HUES64 (cell line): Measurements from ENCODE around the gene RPL36.
"Not testable (repeated sequence)": the region's sequence is repeated elsewhere in the genome, so short reads cannot be mapped to it uniquely, and the experiment has no call there.

Experiments
- H3K27ac ChIP-seq: 2 replicates; pipeline ENCODE4 v1.7.0; 2013; ENCODE audit warnings: low read depth, low read length, inconsistent platforms
- H3K27me3 ChIP-seq: 2 replicates; pipeline ENCODE4 v1.6.1; 2013; ENCODE audit warnings: mild to moderate bottlenecking, low read length; ENCODE audit not compliant: insufficient read depth
- H3K36me3 ChIP-seq: 2 replicates; pipeline ENCODE4 v1.6.1; 2013; ENCODE audit warnings: mild to moderate bottlenecking, low read length; ENCODE audit not compliant: insufficient read depth
- H3K4me1 ChIP-seq: 2 replicates; pipeline ENCODE4 v1.6.1; 2013; ENCODE audit warnings: mild to moderate bottlenecking, low read length, moderate library complexity; ENCODE audit not compliant: insufficient read depth
- H3K4me3 ChIP-seq: 2 replicates; pipeline ENCODE4 v1.5.1; 2013; ENCODE audit warnings: mild to moderate bottlenecking, low read length, moderate library complexity
- H3K9ac ChIP-seq: 2 replicates; pipeline ENCODE4 v1.6.1; 2013; ENCODE audit warnings: mild to moderate bottlenecking, low read depth, low read length
- H3K9me3 ChIP-seq: 2 replicates; pipeline ENCODE4 v1.6.1; 2013; ENCODE audit warnings: low read depth, low read length; ENCODE audit not compliant: insufficient read depth
- WGBS: fragments of 150-250, 120-280 bp; methylation state at CpG from one replicate; pipeline ENCODE4 v1.1.7; 2013; ENCODE audit warnings: missing lambda C conversion rate; 5-methylcytosine and 5-hydroxymethylcytosine counted together

The RPL36 gene

DNA sequence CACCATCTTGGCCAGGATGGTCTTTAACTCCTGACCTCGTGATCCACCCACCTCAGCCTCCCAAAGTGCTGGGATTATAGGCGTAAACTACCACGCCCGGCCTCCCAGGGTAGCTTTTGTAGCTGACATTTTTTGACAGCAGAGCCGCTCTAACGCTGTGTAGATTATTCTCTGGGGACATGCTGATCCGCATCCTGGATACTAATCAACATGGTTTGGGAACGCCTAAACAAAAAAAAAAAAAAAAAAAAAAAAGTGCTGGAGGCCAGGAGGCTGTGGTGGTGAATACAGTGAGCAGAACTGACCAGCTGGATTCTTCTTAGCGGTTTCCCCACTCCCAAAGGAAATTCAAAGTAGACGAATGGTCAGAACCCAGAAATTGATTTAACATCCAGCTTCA lies 24.7 kb downstream of the RPL36 start:
- WGBS = 95% methylated on average over 10 of the region's 10 CpGs
- H3K27me3 ChIP-seq = no peaks in the 10 kb centered on the region
- no peak overlapping the region for H3K27ac ChIP-seq
- H3K36me3 ChIP-seq = peaks cover 64% of the 10 kb centered on the region
- H3K9me3 ChIP-seq = no peaks in the 10 kb centered on the region
- 0 out of 2 replicates have a peak, but pooled peaks cover 3% of the 10 kb centered on the region for H3K4me1 ChIP-seq
- H3K9ac ChIP-seq = no peak overlapping the region
- H3K4me3 ChIP-seq = no peak overlapping the region

DNA sequence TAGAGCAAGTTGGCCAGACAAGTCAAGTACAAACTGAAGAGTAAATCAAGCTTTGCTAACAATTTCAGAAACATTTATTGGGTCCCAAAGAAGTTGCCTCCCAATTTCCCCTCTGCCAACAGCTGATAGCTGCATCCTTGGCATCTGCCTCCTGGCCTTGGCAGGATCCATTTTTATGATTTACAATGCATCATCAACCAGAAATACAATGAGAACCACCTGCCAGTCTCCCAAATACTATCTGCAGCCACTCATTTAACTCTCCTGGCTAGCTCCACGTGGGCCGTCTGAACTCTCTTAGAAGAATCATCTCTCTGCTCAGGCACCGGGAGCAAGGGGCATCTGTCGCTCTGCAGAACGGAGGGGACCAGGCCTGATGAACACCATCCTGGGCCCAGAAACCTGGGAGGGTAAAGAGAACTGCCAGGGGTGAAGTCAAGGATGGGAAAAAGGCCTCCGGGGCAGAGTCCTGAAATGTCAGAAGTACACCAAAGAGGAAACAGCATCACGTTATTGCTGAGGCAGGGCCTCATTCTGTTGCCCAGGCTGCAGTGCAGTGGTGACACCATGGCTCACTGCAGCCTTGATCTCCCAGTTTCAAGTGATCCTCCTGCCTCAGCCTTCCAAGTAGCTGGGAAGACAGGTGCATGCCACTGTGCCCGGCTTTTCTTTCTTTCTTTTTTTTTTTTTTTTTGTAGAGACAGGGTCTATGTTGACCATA lies 27.3 kb downstream of the RPL36 start:
- Histone ChIP-seq H3K27ac (no peak overlapping the region), H3K9ac (no peak overlapping the region), H3K9me3 (no peaks in the 10 kb centered on the region), H3K4me3 (0 out of 2 replicates have a peak overlapping the region, but pooled peaks have one; percentile 92), H3K36me3 (peaks cover 39% of the 10 kb centered on the region), H3K27me3 (no peaks in the 10 kb centered on the region), H3K4me1 (0 out of 2 replicates have a peak, but pooled peaks cover 3% of the 10 kb centered on the region)
- WGBS = 92% methylated on average over 8 of the region's 8 CpGs

DNA sequence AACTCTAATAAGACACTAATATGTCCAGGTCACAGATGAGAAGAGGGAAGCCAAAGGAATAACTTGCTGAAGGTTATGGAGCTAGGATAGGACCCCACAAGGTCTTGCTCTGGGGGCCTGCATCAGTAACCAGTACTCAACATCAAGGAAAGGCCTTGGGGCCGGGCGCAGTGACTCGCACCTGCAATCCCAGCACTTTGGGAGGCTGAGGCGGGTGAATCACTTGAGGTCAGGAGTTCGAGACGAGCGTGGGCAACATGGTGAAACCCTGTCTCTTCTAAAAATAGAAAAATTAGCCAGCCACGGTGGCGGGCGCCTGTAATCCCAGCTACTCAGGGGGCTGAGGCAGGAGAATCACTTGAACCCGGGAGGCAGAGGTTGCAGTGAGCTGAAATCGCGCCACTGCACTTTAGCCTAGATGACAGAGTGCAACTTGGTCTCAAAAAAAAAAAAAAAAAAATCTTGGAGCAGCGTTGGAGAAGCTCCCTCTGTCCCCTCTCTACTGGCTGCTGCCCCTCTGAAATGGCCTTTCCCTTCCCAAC lies 28.0 kb downstream of the RPL36 start:
- H3K4me1 ChIP-seq = 0 out of 2 replicates have a peak, but pooled peaks cover 3% of the 10 kb centered on the region
- H3K9me3 ChIP-seq = no peaks in the 10 kb centered on the region
- no peak overlapping the region for H3K27ac ChIP-seq
- 89% methylated on average over 14 of the region's 14 CpGs for WGBS
- H3K27me3 ChIP-seq = no peaks in the 10 kb centered on the region
- peak overlapping the region; percentile 92 for H3K4me3 ChIP-seq
- H3K36me3 ChIP-seq = peaks cover 32% of the 10 kb centered on the region
- H3K9ac ChIP-seq = peak overlapping the region; percentile 98; the same call in 1 of the 2 replicates

- H3K9ac ChIP-seq = peak overlapping the region; percentile 98
- WGBS = 15% methylated on average over 9 of the region's 11 CpGs
- H3K36me3 ChIP-seq = peaks cover 25% of the 10 kb centered on the region
- peak overlapping the region; percentile 92 for H3K4me3 ChIP-seq
- H3K4me1 ChIP-seq = 0 out of 2 replicates have a peak, but pooled peaks cover 3% of the 10 kb centered on the region
- H3K27me3 ChIP-seq = no peaks in the 10 kb centered on the region
- H3K9me3 ChIP-seq = no peaks in the 10 kb centered on the region
- peak overlapping the region; percentile 99; the same call in 1 of the 2 replicates for H3K27ac ChIP-seq
Observed at GRCh38 chr19:5718579-5719273, 28.6 kb downstream of the RPL36 start.

DNA sequence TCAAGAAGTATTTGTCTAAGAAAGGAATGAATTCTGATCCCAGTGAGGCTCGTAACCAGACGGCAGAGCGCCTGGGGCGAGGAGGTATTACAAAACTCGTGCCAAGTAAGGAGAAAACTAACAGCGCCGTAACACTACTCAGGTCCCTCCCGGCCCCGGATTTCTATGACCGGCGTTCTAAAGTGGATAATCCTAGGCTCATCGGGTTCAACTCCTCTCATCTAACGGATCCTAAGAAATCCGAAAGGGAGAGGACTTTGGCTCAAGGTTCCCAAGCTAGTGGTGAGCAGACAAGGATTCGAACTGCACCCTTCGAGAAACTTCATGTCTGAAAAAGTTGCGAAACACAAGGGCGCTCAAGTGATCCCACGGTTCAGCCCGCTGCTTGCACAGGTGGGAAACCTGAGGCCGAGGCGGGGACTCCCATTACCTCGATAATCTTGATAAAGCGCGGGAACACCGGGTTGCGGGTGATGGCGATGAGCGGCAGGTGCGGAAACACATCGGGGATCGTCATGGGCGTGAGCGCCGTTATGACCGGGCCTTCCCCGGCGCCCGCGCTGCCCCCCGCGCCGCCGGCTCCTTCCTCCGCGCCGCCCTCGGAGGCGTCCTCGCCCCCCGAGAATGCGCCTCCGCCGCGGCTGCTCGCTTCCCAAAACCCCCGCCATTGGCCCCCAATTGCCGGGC lies 29.3 kb downstream of the RPL36 start:
- Histone ChIP-seq H3K4me3 (peak overlapping the region; percentile 92), H3K9ac (peak overlapping the region; percentile 98), H3K9me3 (no peaks in the 10 kb centered on the region), H3K4me1 (0 out of 2 replicates have a peak, but pooled peaks cover 3% of the 10 kb centered on the region), H3K27me3 (no peaks in the 10 kb centered on the region), H3K27ac (peak overlapping the region; percentile 99), H3K36me3 (peaks cover 21% of the 10 kb centered on the region)
- under 1% methylated on average over 58 of the region's 58 CpGs for WGBS

DNA sequence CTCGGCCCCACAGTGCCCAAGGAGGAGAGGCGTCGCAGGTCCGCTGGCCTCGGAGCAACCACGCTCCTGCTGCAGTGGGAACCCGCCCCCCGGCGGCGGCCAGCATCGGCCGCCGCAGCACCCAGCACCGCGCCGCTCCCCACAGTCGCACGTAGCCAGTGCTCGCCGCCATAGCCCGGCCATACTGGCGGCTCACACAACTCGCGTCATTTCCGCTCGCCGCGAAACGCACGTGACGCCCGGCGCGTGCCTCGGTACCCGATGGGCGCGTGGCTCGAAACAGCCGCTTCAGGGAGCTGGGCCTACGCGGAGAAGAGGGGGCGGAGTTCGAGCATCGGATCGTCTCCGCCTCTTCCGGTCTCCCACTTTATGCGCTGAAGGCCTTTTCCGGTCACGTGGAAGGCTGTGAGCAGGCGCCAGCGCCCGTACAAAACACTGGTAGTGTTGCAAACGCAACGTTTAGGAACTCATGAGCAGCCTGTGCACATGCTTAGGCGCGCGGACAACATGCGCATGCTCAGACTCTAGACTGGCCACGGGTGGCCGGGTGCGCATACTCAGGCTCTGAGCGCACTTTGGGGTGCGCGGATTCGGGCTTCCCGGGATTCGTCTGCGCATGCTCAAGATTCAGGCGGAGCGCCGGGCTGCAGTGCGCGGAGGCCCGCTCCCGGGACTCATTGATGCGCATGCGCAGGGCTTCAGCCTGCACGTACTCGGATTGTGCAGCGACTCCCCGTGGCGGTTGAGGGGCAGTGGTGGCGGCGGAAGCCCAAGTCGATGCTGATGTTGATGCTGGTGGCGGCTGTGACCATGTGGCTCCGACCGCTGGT lies 30.1 kb downstream of the RPL36 start, which contains the start of the genes CATSPERD and LONP1:
Gene CATSPERD, plus strand, starts transcription at position 677 of the 830 bp plus-strand sequence. Its CDS starts 101 bp downstream, at position 778.
Gene LONP1, minus strand, starts transcription at position 186 of the 830 bp plus-strand sequence. Its CDS starts 14 bp downstream, at position 172.
- Histone ChIP-seq H3K27me3 (0 out of 2 replicates have a peak, but pooled peaks cover 3% of the 10 kb centered on the region), H3K9me3 (no peaks in the 10 kb centered on the region), H3K27ac (peak within 1 kb of the TSS; percentile 99), H3K4me3 (peak within 1 kb of the TSS; percentile 92), H3K36me3 (peaks cover 16% of the 10 kb centered on the region), H3K9ac (peak within 1 kb of the TSS; percentile 98), H3K4me1 (0 out of 2 replicates have a peak, but pooled peaks cover 3% of the 10 kb centered on the region)
- WGBS = under 1% methylated on average over 90 of the region's 90 CpGs

GRCh38 chr19:5727453-5728050 lies 37.5 kb downstream of the RPL36 start:
- Histone ChIP-seq H3K27me3 (0 out of 2 replicates have a peak, but pooled peaks cover 3% of the 10 kb centered on the region), H3K27ac (no peak overlapping the region), H3K4me3 (no peak overlapping the region), H3K36me3 (no peaks in the 10 kb centered on the region), H3K4me1 (no peaks in the 10 kb centered on the region), H3K9ac (no peak overlapping the region), H3K9me3 (no peaks in the 10 kb centered on the region)
- WGBS = 89% methylated on average over 4 of the region's 4 CpGs

DNA sequence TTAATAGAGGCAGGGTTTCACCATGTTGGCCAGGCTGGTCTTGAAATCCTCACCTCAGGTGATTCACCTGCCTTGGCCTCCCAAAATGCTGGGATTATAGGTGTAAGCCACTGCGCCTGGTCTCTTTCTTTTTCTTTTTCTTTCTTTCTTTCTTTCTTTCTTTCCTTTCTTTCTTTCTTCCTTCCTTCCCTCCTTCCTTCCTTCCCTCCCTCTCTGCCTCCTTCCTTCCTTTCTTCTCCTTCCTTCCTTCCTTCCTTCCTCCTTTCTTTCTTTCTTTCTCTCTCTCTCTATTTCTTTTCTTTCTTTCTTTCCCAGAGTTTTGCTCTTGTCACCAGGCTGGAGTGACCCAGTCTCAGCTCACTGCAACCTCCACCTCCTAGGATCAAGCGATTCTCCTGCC lies 43.1 kb downstream of the RPL36 start:
- H3K36me3 ChIP-seq, H3K27ac ChIP-seq, H3K27me3 ChIP-seq, H3K9me3 ChIP-seq, H3K4me1 ChIP-seq, H3K4me3 ChIP-seq, H3K9ac ChIP-seq: not testable (repeated sequence)
- WGBS = 81% methylated on average over 2 of the region's 2 CpGs

DNA sequence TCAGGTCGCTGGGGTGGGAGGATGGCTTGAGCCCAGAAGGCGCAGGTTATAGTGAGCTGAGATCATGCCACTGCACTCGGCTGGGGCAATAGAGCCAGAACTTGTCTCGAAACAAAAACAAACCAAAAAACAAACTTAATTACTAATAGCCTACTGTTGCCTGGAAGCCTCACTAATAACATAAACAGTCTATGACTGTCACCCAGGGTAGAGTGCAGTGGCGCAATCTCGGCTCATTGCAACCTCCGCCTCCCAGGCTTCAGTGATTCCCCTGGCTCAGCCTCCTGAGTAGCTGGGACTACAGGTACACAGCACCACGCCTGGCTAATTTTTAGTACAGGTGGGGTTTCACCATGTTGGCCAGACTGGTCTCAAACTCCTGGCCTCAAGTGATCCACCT lies 48.3 kb downstream of the RPL36 start:
- Histone ChIP-seq H3K36me3 (no peaks in the 10 kb centered on the region), H3K27ac (no peak overlapping the region), H3K4me3 (no peak overlapping the region), H3K27me3 (no peaks in the 10 kb centered on the region; the same call in 1 of the 2 replicates), H3K9ac (no peak overlapping the region), H3K9me3 (no peaks in the 10 kb centered on the region), H3K4me1 (no peaks in the 10 kb centered on the region)
- 87% methylated on average over 8 of the region's 8 CpGs for WGBS
